Cardiac muscle cell (in vitro differentiated cells and primary cell): ENCODE results near the gene ZNF770. TPM values are rescaled to one million over a fixed set of nuclear protein-coding genes. Genes with fewer than 3 reads are reported as not detected.
"Not testable (repeated sequence)": the region's sequence is repeated elsewhere in the genome, so short reads cannot be mapped to it uniquely, and the experiment has no call there.

Source experiments
- DNase-seq, 2 donors: peaks; one replicate each; pipeline versions ENCODE4 v3.0.0 to v3.0.0-alpha.2; 2010 to 2017; ENCODE audit warnings: low read depth in 1 of 2, low spot score in 1 of 2
- H3K27ac ChIP-seq: fragments of 200-600 bp; sonication (generic); 2 replicates; pipeline ENCODE4 v1.5.1; 2016
- H3K27me3 ChIP-seq: fragments of 200-600 bp; sonication (generic); 2 replicates; pipeline ENCODE4 v1.6.0; 2016; ENCODE audit warnings: control low read depth
- H3K36me3 ChIP-seq: fragments of 200-600 bp; sonication (generic); 2 replicates; pipeline ENCODE4 v1.5.1; 2016; ENCODE audit warnings: control low read depth
- H3K4me1 ChIP-seq: fragments of 200-600 bp; sonication (generic); 2 replicates; pipeline ENCODE4 v1.8.1; 2017; ENCODE audit warnings: low read depth, mild to moderate bottlenecking, mixed run types
- H3K4me3 ChIP-seq: fragments of 200-600 bp; sonication (generic); 2 replicates; pipeline ENCODE4 v1.5.1; 2016; ENCODE audit warnings: mild to moderate bottlenecking
- H3K9me3 ChIP-seq: fragments of 200-600 bp; sonication (generic); 2 replicates; pipeline ENCODE4 v1.5.1; 2017; ENCODE audit warnings: low read depth, mild to moderate bottlenecking, control low read depth
- polyA plus RNA-seq: library from polyadenylated mRNA; unstranded; fragments of >200 nt; fragmentation: Nextera tagmentation; extraction: Ambion mirVana; gene quantifications from 2 replicates; pipeline ENCODE4 v1.2.1, GENCODE V29; 2016
- total RNA-seq: library from RNA; depleted of rRNA; stranded (reverse); fragments of >200 nt; gene quantifications from 2 replicates; pipeline ENCODE4 v1.2.3, GENCODE V29; 2016
- TF ChIP-seq, protein P1 (sequence below): IDR thresholded peaks from 2 replicates; pipeline ENCODE4 v1.5.1; 2012; ENCODE audit warnings: low read depth, mild to moderate bottlenecking, low read length

The ZNF770 gene
- total and polyA plus RNA-seq, 2 experiments from 2014 or later, result 28.9 to 53.8 TPM

DNA sequence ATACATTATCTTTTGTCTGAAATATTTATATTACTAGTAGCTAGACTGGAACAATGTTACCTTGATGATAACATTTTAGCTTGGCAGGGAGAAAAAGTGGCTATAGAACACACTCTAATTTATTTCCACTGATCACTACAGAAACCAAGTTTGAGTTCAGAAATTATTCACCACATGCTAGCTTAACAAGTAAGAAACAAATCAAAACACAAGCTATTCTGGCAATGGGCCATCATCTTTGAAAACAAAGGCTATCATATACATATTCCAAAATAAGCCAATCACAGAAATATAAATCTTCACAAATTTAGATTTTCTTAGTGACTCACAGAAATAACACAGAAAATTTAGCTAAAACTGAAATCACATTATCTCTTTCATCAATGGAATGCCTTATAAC lies 35.6 kb downstream of the ZNF770 start:
- Histone ChIP-seq H3K36me3 (peaks cover 23% of the 10 kb centered on the region), H3K4me1 (no peaks in the 10 kb centered on the region), H3K27me3 (no peaks in the 10 kb centered on the region), H3K27ac (no peak overlapping the region), H3K9me3 (no peaks in the 10 kb centered on the region), H3K4me3 (no peak overlapping the region)
- DNase-seq, result peak in 1 of 2 donors; percentile 8
- TF ChIP-seq, protein P1, sequence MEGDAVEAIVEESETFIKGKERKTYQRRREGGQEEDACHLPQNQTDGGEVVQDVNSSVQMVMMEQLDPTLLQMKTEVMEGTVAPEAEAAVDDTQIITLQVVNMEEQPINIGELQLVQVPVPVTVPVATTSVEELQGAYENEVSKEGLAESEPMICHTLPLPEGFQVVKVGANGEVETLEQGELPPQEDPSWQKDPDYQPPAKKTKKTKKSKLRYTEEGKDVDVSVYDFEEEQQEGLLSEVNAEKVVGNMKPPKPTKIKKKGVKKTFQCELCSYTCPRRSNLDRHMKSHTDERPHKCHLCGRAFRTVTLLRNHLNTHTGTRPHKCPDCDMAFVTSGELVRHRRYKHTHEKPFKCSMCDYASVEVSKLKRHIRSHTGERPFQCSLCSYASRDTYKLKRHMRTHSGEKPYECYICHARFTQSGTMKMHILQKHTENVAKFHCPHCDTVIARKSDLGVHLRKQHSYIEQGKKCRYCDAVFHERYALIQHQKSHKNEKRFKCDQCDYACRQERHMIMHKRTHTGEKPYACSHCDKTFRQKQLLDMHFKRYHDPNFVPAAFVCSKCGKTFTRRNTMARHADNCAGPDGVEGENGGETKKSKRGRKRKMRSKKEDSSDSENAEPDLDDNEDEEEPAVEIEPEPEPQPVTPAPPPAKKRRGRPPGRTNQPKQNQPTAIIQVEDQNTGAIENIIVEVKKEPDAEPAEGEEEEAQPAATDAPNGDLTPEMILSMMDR, result no peak

DNA sequence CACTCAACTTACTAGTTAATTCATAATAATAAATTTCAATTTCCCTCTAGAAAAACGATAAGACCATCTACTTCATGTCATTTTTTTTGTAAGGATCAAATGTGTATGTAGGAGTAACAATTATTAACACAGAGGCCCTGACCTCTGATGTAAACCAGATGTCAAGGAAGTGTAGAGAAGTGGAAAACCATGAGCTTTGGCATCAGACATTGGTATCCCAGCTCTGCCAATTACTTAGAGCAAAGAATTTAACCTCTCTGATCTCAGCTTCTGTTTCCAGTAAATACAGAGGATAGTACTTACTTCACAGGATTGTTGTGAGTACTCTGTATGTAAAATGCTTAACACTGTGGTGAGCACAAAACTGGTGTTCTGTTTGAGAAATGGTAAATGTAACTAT lies 36.1 kb downstream of the ZNF770 start:
- no peaks in the 10 kb centered on the region for H3K9me3 ChIP-seq
- no peak overlapping the region for H3K27ac ChIP-seq
- DNase-seq, result peak in 1 of 2 donors; percentile 68
- H3K4me3 ChIP-seq, result no peak overlapping the region
- H3K4me1 ChIP-seq, result no peaks in the 10 kb centered on the region
- TF ChIP-seq, protein P1, result no peak
- H3K36me3 ChIP-seq, result peaks cover 23% of the 10 kb centered on the region
- no peaks in the 10 kb centered on the region for H3K27me3 ChIP-seq

DNA sequence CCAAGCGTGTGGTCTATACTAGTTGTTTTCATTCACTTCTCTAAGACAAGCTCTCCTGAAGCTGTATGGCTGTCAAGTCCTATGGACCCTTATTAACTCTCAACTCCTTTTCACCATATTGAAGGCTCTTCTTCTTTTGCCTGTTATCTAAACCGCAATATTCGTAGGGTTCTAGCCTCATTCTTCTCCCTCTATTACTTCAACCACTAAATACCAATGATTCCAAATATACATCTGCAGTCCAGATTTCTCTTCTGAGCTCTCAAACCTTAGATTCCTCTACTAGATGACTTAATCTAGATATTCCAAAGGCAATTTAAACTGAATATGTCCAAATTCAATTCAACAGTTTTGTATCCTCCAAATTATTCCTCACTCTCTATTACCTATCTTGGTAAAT lies 43.2 kb downstream of the ZNF770 start:
- TF ChIP-seq, protein P1, result no peak
- H3K27me3 ChIP-seq, result no peaks in the 10 kb centered on the region

DNA sequence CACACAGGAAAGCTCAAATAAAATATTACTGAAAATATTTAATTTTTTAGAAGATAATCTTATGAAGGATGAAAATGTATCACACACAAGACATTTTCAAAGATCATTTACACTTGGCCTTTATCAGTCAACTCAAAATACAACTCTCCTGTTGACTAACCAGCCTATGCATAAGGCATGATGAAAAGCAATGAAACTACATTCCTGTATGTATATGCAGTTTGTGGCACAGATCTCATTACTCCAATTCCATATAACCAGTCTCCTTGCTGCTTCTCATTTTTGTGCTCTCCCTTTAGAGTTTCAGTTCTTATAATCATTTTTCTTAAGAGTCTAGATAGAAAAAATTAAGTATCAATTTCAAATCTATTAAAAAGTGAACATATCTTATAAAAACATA lies 44.4 kb downstream of the ZNF770 start:
- Histone ChIP-seq H3K27ac (no peak overlapping the region), H3K4me1 (no peaks in the 10 kb centered on the region), H3K27me3 (no peaks in the 10 kb centered on the region), H3K9me3 (no peaks in the 10 kb centered on the region), H3K4me3 (no peak overlapping the region), H3K36me3 (peaks cover 61% of the 10 kb centered on the region)
- TF ChIP-seq, protein P1, result no peak
- no peak for DNase-seq

More for the DNA sequence above, 43.2 kb downstream of the ZNF770 start:
- peaks cover 50% of the 10 kb centered on the region for H3K36me3 ChIP-seq
- no peak overlapping the region for H3K27ac ChIP-seq
- no peak overlapping the region for H3K4me3 ChIP-seq
- H3K4me1 ChIP-seq, result no peaks in the 10 kb centered on the region
- no peak for DNase-seq
- H3K9me3 ChIP-seq, result no peaks in the 10 kb centered on the region

DNA sequence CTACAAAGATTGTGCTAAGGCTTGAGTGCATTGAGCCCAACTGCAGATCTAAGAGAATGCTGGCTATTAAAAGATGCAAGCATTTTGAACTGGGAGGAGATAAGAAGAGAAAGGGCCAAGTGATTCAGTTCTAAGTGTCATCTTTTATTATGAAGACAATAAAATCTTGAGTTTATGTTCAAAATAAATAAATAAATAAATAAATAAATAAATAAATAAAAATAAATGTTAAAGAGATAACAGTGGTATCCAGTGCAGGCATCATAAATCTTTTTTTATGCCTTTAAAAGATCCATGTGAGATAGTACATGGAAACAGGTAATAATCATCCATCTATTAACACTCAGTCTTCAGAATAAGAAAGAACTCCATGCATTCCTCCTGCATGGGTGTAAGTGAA lies 44.8 kb downstream of the ZNF770 start:
- not testable (repeated sequence) for H3K9me3 ChIP-seq, H3K4me1 ChIP-seq, DNase-seq, H3K27ac ChIP-seq, H3K4me3 ChIP-seq, H3K27me3 ChIP-seq
- H3K36me3 ChIP-seq, result peaks cover 65% of the 10 kb centered on the region

DNA sequence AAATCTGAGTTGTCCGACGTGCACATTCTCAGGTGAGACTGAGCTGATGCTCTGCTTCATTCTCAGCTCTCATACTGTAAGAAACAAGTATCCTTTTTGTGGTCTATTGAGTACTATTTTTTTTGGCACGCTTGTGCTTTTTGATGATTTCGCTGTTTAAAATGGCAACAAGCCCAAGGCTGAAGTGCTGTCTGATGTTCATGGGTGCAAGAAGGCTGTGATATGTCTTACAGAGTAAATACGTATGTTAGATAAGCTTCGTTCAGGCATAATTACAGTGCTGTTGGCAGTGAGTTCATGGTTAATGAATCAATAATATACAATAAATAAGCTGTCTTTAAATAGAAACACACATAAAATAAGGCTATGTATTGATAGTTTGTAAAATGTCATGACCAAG lies 45.7 kb downstream of the ZNF770 start:
- H3K36me3 ChIP-seq, result peaks cover 66% of the 10 kb centered on the region
- no peak overlapping the region for H3K27ac ChIP-seq
- TF ChIP-seq, protein P1, result no peak

More for the DNA sequence above, 45.7 kb downstream of the ZNF770 start:
- Histone ChIP-seq H3K4me3 (no peak overlapping the region), H3K4me1 (no peaks in the 10 kb centered on the region), H3K27me3 (no peaks in the 10 kb centered on the region), H3K9me3 (no peaks in the 10 kb centered on the region)
- peak in 1 of 2 donors; percentile 85 for DNase-seq
